Naive B cell (primary cell): ENCODE results near the gene NEK9. TPM values are rescaled to one million over a fixed set of nuclear protein-coding genes. Genes with fewer than 3 reads are reported as not detected.
A peak's percentile ranks its signal among the peaks of the same experiment; 100 is the strongest.
"Not testable (repeated sequence)": the region's sequence is repeated elsewhere in the genome, so short reads cannot be mapped to it uniquely, and the experiment has no call there.

Experiments
- ATAC-seq, 2 donors: fragments of 150-1000 bp; cut with Tn5 transposase; 2 replicates each; pipeline ENCODE4 v1.10.0; 2021; ENCODE audit warnings: low read depth in 2 of 2, mild to moderate bottlenecking in 2 of 2, moderate library complexity in 2 of 2
- DNase-seq: peaks from one replicate; pipeline ENCODE4 v3.0.0; 2022
- H3K27ac Mint-ChIP-seq, 6 donors: one replicate each; pipeline ENCODE4 v1.8.0; 2020 to 2022; ENCODE audit warnings: mild to moderate bottlenecking in 6 of 6, mixed read lengths in 6 of 6, moderate library complexity in 5 of 6, inconsistent platforms in 2 of 6
- H3K27me3 Mint-ChIP-seq, 3 donors: one replicate each; pipeline ENCODE4 v1.8.0; 2021 to 2022; ENCODE audit warnings: mixed read lengths in 3 of 3, mild to moderate bottlenecking in 1 of 3
- H3K36me3 Mint-ChIP-seq, 2 donors: one replicate each; pipeline ENCODE4 v1.8.0; 2020 to 2022; ENCODE audit warnings: mixed read lengths in 2 of 2, inconsistent platforms in 1 of 2, mild to moderate bottlenecking in 1 of 2
- H3K4me1 Mint-ChIP-seq, 3 donors: one replicate each; pipeline ENCODE4 v1.8.0; 2020 to 2022; ENCODE audit warnings: mixed read lengths in 3 of 3, inconsistent platforms in 1 of 3, mild to moderate bottlenecking in 1 of 3, moderate library complexity in 1 of 3
- H3K4me3 Mint-ChIP-seq, 8 donors: one replicate each; pipeline ENCODE4 v1.8.0; 2020 to 2022; ENCODE audit warnings: mild to moderate bottlenecking in 8 of 8, mixed read lengths in 8 of 8, moderate library complexity in 8 of 8, inconsistent platforms in 2 of 8
- H3K9me3 Mint-ChIP-seq, 7 donors: one replicate each; pipeline ENCODE4 v1.8.0; 2020 to 2022; ENCODE audit warnings: mixed read lengths in 7 of 7, mild to moderate bottlenecking in 5 of 7, inconsistent platforms in 2 of 7, moderate library complexity in 1 of 7
- polyA plus RNA-seq, 6 donors: library from polyadenylated mRNA; unstranded; fragments of 300-500 nt; fragmentation: Illumina TruSeq; gene quantifications; one replicate each; pipeline ENCODE4 v1.2.3, GENCODE V29; 2021; ENCODE audit warnings: low read depth in 6 of 6

The NEK9 gene
- polyA plus RNA-seq, 6 donors from 2014 or later, result 9.4 to 22.7 (median 16.1) TPM

DNA sequence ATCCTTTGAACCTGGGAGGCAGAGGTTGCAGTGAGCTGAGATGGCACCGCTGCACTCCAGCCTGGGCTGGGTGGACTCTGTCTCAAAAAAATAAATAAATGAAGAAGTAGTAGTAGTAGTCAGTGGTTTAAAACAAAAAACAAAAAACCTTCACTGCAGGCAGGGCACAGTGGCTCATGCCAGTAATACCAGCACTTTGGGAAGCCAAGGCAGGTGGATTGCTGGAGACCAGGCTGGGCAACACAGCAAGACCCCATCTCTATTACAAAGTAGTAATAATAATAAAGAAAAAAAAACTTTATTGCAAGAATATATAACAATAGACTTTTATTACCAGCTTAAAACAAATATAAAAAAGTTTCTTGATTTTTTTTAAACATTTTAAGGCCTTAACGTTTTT, 13.8 kb upstream of the NEK9 start:
- Mint-ChIP-seq H3K27ac (peak overlapping the region in 3 of 6 donors; percentile 14 to 89 (median 77)), H3K4me3 (peak overlapping the region in 4 of 8 donors; percentile 12 to 75 (median 33)), H3K36me3 (peaks cover 0 to 4% of the 10 kb centered on the region in 2 donors), H3K4me1 (peaks cover 35 to 76% (median 39%) of the 10 kb centered on the region in 3 donors), H3K27me3 (no peaks in the 10 kb centered on the region), H3K9me3 (no peaks in the 10 kb centered on the region)
- DNase-seq (no peak), ATAC-seq (no peak)

DNA sequence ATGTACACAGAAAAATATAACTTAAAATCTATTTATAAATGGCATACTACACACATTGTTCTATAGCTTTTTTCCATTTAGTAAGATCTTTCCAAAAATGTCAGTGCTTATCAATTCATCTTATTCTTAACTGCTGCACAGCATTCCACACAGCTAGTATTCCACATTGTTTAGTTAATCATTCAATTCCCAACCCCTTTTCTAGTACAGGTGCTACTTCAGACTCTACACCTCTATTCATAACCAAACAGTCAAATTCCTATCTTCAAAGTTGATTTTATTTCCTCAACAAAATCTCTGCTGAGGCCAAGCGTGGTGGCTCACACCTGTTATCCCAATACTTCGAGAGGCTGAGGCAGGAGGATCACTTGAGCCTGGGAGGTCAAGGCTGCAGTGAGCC, 12.3 kb upstream of the NEK9 start:
- no peaks in the 10 kb centered on the region for H3K27me3 Mint-ChIP-seq
- H3K36me3 Mint-ChIP-seq, result peaks cover 8 to 13% of the 10 kb centered on the region in 2 donors
- no peaks in the 10 kb centered on the region for H3K9me3 Mint-ChIP-seq
- no peak for ATAC-seq
- H3K4me3 Mint-ChIP-seq, result peak overlapping the region in 5 of 8 donors; percentile 5 to 69 (median 47)
- no peak for DNase-seq
- H3K27ac Mint-ChIP-seq, result peak overlapping the region; percentile 38 to 92 (median 66)
- H3K4me1 Mint-ChIP-seq, result peaks cover 36 to 64% (median 37%) of the 10 kb centered on the region in 3 donors

DNA sequence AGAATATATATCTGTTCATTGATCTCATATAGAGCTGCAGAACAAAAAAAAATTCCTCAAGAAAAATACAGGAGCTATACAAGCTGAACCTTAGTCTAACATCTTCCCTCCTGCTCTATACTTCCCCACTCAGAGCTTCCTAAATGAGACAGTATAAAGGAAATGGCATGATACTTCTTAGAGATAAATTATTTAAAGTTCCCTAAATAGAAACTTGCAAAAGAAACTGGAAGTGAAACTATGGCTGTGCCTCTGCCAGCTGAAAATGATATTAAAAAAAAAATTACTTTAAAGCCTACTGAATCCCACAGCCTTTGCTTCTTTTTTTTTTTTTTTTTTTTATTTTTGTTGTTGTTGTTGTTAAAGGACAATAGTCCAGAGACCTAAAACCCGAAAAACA, 11.6 kb upstream of the NEK9 start:
- Mint-ChIP-seq H3K4me3 (peak overlapping the region; percentile 13 to 80 (median 60)), H3K9me3 (no peaks in the 10 kb centered on the region), H3K27ac (peak overlapping the region; percentile 68 to 95 (median 83)), H3K27me3 (no peaks in the 10 kb centered on the region), H3K4me1 (peaks cover 32 to 58% (median 37%) of the 10 kb centered on the region in 3 donors), H3K36me3 (peaks cover 15 to 16% of the 10 kb centered on the region in 2 donors)
- DNase-seq (peak; percentile 55), ATAC-seq (peak; percentile 86 to 91)

DNA sequence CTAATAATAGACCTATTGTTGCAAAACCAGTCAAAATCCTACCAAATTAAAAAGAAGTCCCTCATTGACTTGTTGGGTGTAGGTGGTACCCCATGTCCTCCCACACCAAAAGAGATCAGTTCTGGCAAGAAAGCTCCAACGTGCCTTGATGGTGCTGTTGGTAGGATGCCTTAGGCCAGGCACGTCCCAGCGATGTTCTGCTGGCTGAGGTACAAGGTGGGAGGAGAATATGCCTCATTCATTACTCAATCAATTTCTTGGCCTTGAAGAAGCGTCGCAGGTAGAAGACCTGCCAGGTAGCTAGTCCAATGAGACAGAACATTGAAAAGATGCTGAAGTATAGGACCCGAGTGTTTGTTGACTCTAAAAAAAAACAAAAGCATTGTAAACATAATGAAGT, 7.8 kb upstream of the NEK9 start:
- no peak for ATAC-seq
- H3K9me3 Mint-ChIP-seq, result no peaks in the 10 kb centered on the region
- H3K4me1 Mint-ChIP-seq, result peaks cover 14 to 29% (median 21%) of the 10 kb centered on the region in 3 donors
- H3K4me3 Mint-ChIP-seq, result no peak overlapping the region
- DNase-seq, result no peak
- peaks cover 16 to 26% of the 10 kb centered on the region in 2 donors for H3K36me3 Mint-ChIP-seq
- H3K27me3 Mint-ChIP-seq, result no peaks in the 10 kb centered on the region
- H3K27ac Mint-ChIP-seq, result peak overlapping the region in 4 of 6 donors; percentile 8 to 86 (median 58)

DNA sequence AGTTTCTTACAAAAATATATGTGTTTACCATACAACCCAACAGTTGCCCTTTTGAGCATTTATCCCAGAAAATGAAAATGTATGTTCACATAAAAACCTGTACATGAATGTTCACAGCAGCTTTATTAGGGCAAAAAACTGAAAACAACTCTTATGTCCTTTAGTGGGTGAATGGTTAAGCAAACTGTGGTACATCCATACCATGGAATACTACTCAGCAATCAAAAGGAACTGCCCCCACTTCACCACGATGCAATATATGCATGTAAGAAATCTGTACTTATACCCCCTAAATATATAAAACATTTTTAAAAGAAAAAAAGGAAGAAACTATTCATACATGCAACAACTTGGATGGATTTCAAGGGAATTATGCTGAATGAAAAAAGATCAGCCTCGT, 6.7 kb upstream of the NEK9 start:
- no peaks in the 10 kb centered on the region for H3K9me3 Mint-ChIP-seq
- H3K27me3 Mint-ChIP-seq, result no peaks in the 10 kb centered on the region
- peaks cover 16 to 26% of the 10 kb centered on the region in 2 donors for H3K36me3 Mint-ChIP-seq
- H3K4me3 Mint-ChIP-seq, result no peak overlapping the region
- peak overlapping the region in 1 of 6 donors; percentile 40 for H3K27ac Mint-ChIP-seq
- peaks cover 7 to 22% (median 17%) of the 10 kb centered on the region in 3 donors for H3K4me1 Mint-ChIP-seq
- ATAC-seq (no peak), DNase-seq (no peak)

DNA sequence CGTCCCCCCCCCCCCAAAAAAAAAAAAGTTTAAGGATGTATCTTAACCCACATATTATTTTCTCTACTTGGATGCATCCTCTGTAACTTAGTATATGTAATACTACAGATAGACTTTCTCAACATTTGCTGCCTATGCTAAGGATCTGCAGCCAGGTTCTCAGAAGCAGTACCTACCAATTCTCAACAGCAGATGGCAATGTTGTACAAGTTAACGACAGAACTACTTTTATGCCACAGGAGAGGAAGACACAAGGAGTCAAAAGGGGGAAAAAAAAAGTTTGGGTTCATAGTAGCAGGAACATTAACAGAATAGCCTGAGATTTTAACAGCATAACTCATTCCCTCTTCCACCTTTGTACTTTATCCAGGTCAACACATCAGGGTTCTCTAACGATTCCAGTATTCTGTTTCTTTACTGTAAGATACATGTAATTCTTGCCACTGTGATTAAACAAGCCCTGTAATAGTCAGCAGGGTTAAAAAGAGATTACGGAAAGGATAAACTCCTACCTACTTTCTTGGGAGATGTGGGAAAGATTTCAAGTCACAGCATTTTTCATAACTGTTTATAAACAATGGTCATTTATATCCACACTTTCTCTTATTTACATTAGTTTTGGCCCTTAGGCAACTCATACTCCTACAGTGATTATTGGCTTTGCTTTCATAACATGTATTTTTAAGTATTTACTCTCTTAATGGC, 5.7 kb upstream of the NEK9 start:
- ATAC-seq, result peak; percentile 76 to 86
- H3K27ac Mint-ChIP-seq, result peak overlapping the region in 5 of 6 donors; percentile 24 to 89 (median 78)
- peaks cover 12 to 21% (median 13%) of the 10 kb centered on the region in 3 donors for H3K4me1 Mint-ChIP-seq
- H3K27me3 Mint-ChIP-seq, result no peaks in the 10 kb centered on the region
- peaks cover 22 to 26% of the 10 kb centered on the region in 2 donors for H3K36me3 Mint-ChIP-seq
- DNase-seq, result peak; percentile 63
- H3K4me3 Mint-ChIP-seq, result peak overlapping the region in 1 of 8 donors; percentile 9
- H3K9me3 Mint-ChIP-seq, result no peaks in the 10 kb centered on the region

DNA sequence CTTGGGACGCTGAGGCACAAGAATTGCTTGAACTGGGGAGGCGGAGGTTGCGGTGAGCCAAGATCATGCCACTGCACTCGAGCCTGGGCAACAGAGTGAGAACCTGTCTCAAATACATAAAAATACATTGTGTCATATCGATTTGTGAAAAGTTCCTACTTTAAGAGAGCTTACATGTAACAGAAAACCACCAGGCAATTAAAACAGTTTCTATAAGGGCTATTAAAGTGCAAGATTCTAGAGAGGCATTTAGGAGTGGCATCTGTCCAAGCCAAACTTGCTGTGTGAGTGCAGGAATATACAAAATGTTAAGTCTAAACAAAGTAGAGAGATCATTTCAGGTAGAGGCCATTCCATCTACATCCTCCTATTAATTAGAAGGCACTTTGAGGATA, 1.7 kb upstream of the NEK9 start:
- H3K27ac Mint-ChIP-seq, result peak overlapping the region in 1 of 6 donors; percentile 79
- peak overlapping the region in 5 of 8 donors; percentile 35 to 100 (median 82) for H3K4me3 Mint-ChIP-seq
- H3K9me3 Mint-ChIP-seq, result no peaks in the 10 kb centered on the region
- H3K36me3 Mint-ChIP-seq, result peaks cover 8 to 12% of the 10 kb centered on the region in 2 donors
- peaks cover 34 to 46% (median 45%) of the 10 kb centered on the region in 3 donors for H3K4me1 Mint-ChIP-seq
- no peak for DNase-seq
- no peak for ATAC-seq
- H3K27me3 Mint-ChIP-seq, result no peaks in the 10 kb centered on the region

DNA sequence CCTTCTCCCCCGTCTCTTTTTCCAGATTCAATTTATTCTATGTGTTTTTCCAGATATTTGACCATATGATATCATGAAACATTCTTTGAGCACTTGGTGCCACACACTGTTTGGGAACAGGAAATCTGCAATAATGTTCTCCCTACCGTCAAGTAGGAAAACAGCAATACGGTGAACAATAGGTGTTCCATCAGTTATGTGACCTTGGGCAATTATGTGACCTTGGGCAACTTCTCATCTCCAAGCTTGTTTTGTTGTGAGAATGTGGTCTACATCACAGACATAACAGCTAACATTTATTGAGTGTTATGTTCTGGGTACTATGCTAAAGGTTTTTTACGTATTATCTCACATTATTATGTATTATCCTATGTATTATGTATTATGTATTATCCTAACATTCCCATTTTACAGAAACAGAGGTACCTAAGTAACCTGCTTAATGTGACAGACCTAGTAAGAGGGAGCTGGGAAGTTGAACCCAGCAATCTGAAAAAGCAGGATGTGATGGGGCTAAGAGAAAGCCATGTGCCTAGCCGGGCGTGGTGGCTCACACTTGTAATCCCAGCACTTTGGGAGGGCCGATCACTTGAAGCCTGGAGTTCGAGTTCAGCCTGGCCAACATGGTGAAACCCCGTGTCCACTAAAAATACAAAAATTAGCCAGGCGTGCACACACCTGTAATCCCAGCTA, 1.2 kb upstream of the NEK9 start:
- Mint-ChIP-seq H3K36me3 (peaks cover 7 to 8% of the 10 kb centered on the region in 2 donors), H3K4me3 (peak overlapping the region; percentile 82 to 100 (median 96)), H3K27me3 (no peaks in the 10 kb centered on the region), H3K27ac (peak overlapping the region; percentile 57 to 97 (median 92)), H3K4me1 (peaks cover 34 to 46% (median 45%) of the 10 kb centered on the region in 3 donors), H3K9me3 (no peaks in the 10 kb centered on the region)
- DNase-seq (no peak), ATAC-seq (no peak)

DNA sequence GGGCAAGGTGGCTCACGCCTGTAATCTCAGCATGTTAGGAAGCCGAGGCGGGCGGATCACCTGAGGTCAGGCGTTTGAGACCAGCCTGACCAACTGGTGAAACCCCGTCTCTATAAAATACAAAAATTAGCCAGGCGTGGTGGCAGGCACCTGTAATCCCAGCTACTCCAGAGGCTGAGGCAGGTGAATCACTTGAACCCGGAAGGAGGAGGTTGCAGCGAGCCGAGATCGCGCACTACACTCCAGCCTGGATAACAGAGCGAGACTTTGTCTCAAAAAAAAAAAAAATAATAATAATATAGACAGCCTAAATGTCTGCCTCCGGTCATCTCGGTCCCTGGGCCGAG, 599 bp upstream of the NEK9 start:
- peaks cover 32 to 43% (median 42%) of the 10 kb centered on the region in 3 donors for H3K4me1 Mint-ChIP-seq
- not testable (repeated sequence) for DNase-seq, ATAC-seq, H3K27me3 Mint-ChIP-seq, H3K9me3 Mint-ChIP-seq, H3K36me3 Mint-ChIP-seq
- peak overlapping the region; percentile 82 to 100 (median 97) for H3K4me3 Mint-ChIP-seq
- peak overlapping the region; percentile 93 to 99 (median 98) for H3K27ac Mint-ChIP-seq

DNA sequence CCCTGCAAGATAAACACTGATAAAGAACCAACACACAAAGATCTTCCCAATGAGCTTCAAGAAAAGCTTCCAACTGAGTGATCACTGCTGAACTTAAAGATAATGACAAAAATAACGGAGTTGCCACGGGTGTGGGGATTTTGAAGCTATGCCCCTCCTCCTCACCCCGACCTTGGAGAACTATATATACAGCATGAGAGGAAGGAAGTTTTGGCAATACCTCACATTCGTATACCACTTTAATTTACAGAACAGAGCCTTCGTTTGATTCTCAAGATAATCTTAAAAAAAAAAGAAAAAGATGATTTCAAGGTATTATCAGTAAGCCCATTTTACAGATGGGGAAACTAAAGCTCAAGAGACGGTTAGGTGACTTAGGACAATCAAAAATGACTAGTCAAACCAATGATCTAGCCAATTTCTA, 715 bp downstream of the NEK9 start:
- Mint-ChIP-seq H3K27ac (peak overlapping the region; percentile 93 to 99 (median 97)), H3K9me3 (no peaks in the 10 kb centered on the region), H3K4me3 (peak overlapping the region; percentile 82 to 100 (median 97)), H3K27me3 (no peaks in the 10 kb centered on the region), H3K36me3 (peaks cover 0 to 8% of the 10 kb centered on the region in 2 donors), H3K4me1 (peaks cover 29 to 41% (median 38%) of the 10 kb centered on the region in 3 donors)
- peak; percentile 17 for DNase-seq
- peak; percentile 13 to 38 for ATAC-seq

DNA sequence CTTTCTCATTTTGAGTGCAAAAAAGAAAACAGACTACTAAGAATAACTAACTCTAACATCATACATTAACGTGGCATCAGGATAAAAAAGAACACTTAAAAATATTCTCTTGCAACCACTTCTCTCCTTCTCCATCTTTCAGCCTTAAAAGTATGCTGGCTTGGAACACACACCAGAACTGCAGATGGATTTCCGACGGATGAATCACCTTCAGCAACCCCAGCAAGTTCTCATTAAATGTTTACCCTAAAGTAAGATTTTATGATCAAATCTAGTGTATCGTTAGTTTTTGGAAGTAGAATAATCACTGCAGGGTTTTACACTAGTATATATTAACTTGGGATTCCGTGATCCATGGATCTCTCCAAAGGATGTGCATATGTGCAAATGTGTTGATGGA, 1.2 kb downstream of the NEK9 start:
- H3K27me3 Mint-ChIP-seq, result no peaks in the 10 kb centered on the region
- no peak for ATAC-seq
- H3K4me3 Mint-ChIP-seq, result peak overlapping the region in 7 of 8 donors; percentile 82 to 100 (median 97)
- peak overlapping the region; percentile 93 to 99 (median 97) for H3K27ac Mint-ChIP-seq
- peaks cover 0 to 8% of the 10 kb centered on the region in 2 donors for H3K36me3 Mint-ChIP-seq
- peaks cover 29 to 41% (median 38%) of the 10 kb centered on the region in 3 donors for H3K4me1 Mint-ChIP-seq
- H3K9me3 Mint-ChIP-seq, result no peaks in the 10 kb centered on the region
- no peak for DNase-seq

DNA sequence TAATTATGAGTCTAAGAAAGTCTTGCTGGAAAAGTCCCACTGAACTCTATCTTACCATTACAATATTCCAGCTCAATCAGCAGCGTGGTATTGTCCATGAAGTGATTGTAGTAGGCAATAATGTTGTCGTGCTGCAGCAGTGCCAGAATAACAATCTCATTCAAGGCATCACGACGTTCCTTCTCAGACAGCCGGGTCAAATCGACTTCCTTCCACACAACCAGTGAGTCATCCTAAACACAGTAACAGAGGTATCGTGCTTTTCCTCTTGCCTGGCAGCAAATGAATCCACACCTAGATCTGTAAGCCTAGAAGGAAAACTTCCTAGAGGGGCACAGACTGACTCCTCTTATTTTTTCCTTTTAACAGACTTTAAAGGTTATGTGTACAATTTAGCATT, 2.9 kb downstream of the NEK9 start:
- Mint-ChIP-seq H3K9me3 (no peaks in the 10 kb centered on the region), H3K4me3 (peak overlapping the region in 1 of 8 donors; percentile 31), H3K27me3 (no peaks in the 10 kb centered on the region), H3K4me1 (peaks cover 29 to 42% (median 41%) of the 10 kb centered on the region in 3 donors), H3K36me3 (peaks cover 0 to 8% of the 10 kb centered on the region in 2 donors), H3K27ac (peak overlapping the region in 5 of 6 donors; percentile 6 to 93 (median 30))
- no peak for ATAC-seq
- no peak for DNase-seq

DNA sequence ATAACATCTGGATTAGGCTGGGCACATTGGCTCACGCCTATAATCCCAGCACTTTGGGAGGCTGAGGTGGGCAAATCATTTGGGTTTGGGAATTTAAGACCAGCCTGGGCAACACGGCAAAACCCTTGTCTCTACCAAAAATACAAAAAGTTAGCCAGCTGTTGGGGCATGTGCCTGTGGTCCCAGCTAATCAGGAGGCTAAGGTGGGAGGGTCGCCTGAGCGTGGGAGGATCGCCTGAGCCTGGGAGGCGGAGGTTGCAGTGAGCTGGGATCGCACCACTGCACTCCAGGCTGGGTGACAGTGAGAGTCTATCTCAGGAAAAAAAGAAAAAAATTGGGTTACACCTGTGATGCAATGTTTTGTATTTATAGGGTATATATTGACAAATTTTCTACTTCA, 5.3 kb downstream of the NEK9 start:
- peak overlapping the region in 1 of 8 donors; percentile 11 for H3K4me3 Mint-ChIP-seq
- H3K4me1 Mint-ChIP-seq, result peaks cover 21 to 29% (median 25%) of the 10 kb centered on the region in 3 donors
- H3K27ac Mint-ChIP-seq, result no peak overlapping the region
- ATAC-seq (no peak), DNase-seq (no peak)
- no peaks in the 10 kb centered on the region for H3K27me3 Mint-ChIP-seq
- no peaks in the 10 kb centered on the region for H3K36me3 Mint-ChIP-seq
- no peaks in the 10 kb centered on the region for H3K9me3 Mint-ChIP-seq
